Measurements from ENCODE around the gene PTPRD. TPM values are rescaled to one million over a fixed set of nuclear protein-coding genes. Genes with fewer than 3 reads are reported as not detected.

The PTPRD gene
- total RNA-seq, 1 donor from 2014 or later, result 15.6 TPM

DNA sequence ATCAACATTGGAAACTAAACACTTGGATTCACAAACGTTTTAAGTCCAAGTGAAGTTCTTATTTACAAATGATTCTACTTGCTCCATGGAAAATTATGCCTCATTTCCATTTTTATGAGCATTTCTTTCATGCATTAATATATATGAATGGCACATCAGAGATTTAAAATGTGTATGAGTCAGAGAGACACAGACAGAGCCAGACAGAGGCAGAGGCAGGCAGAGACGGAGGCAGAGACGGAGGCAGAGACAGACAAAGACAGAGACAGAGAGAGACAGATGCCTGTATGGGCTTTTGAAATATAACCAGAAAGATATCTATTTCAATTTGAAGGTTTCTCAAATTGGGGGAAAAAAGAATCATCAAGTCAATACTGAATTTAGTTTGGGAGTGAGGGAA is 649.0 kb downstream of the PTPRD start:
- TF ChIP-seq, protein P1, sequence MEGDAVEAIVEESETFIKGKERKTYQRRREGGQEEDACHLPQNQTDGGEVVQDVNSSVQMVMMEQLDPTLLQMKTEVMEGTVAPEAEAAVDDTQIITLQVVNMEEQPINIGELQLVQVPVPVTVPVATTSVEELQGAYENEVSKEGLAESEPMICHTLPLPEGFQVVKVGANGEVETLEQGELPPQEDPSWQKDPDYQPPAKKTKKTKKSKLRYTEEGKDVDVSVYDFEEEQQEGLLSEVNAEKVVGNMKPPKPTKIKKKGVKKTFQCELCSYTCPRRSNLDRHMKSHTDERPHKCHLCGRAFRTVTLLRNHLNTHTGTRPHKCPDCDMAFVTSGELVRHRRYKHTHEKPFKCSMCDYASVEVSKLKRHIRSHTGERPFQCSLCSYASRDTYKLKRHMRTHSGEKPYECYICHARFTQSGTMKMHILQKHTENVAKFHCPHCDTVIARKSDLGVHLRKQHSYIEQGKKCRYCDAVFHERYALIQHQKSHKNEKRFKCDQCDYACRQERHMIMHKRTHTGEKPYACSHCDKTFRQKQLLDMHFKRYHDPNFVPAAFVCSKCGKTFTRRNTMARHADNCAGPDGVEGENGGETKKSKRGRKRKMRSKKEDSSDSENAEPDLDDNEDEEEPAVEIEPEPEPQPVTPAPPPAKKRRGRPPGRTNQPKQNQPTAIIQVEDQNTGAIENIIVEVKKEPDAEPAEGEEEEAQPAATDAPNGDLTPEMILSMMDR (IDR thresholded peaks at IDR 0.05; ENCODE audit: borderline replicate concordance), result no peak
- no peaks in the 10 kb centered on the region for H3K9me3 ChIP-seq (replicated peaks)
- no peak overlapping the region for H3K4me3 ChIP-seq
- intact Hi-C loops (cut with micrococcal nuclease), result no loop called here
- H3K36me3 ChIP-seq, result no peaks in the 10 kb centered on the region
- H3K27me3 ChIP-seq (ENCODE audit: low read depth), result no peaks in the 10 kb centered on the region
- no peak for DNase-seq
- H3K4me1 ChIP-seq, result no peaks in the 10 kb centered on the region
- H3K27ac ChIP-seq (replicated peaks), result no peak overlapping the region

DNA sequence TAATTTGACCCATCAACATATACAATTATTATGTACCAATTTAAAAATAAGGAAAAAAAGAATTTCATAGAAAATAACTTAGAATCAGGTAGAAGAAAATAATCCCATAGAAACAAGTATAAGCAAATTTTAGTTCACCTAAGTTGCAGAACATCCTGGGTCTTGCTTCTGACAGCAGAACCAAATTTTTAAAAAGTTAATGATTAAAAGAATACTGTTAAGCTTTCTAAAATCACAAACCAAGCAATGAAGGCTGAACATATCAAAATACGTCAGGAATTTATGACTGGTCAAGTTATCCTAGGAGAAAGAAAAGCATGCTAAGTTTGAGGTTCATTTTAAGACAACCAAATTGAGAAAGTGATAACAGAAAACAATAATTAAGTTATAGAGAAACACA is 650.9 kb downstream of the PTPRD start:
- Histone ChIP-seq H3K27me3 (ENCODE audit: low read depth) (no peaks in the 10 kb centered on the region), H3K27ac (replicated peaks) (no peak overlapping the region), H3K4me3 (no peak overlapping the region), H3K36me3 (no peaks in the 10 kb centered on the region), H3K4me1 (no peaks in the 10 kb centered on the region), H3K9me3 (replicated peaks) (no peaks in the 10 kb centered on the region)
- no peak for DNase-seq
- TF ChIP-seq, protein P1 (IDR thresholded peaks at IDR 0.05; ENCODE audit: borderline replicate concordance), result no peak
- intact Hi-C loops (cut with micrococcal nuclease), result no loop called here

DNA sequence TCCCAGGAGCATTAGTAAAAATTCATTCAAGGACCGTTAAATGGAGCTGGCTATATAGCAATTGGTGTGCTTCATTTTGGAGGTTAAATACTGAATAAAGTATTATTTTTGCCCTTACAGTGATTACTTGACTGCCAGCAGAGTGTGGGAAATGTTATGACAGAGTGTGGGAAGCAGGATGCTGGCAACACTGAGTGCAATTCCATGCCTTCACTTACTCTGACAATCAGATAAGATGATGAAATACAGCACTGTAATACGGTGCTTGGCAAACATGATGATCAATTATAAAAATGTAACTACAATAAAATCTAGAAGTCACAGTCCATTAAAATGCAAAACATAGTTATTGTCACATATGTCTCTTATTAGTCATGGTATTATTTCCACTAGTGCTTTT is 651.3 kb downstream of the PTPRD start:
- TF ChIP-seq, protein P1 (IDR thresholded peaks at IDR 0.05; ENCODE audit: borderline replicate concordance), result no peak
- no peak for DNase-seq
- intact Hi-C loops (cut with micrococcal nuclease), result no loop called here
- Histone ChIP-seq H3K9me3 (replicated peaks) (no peaks in the 10 kb centered on the region), H3K4me3 (no peak overlapping the region), H3K36me3 (no peaks in the 10 kb centered on the region), H3K4me1 (no peaks in the 10 kb centered on the region), H3K27ac (replicated peaks) (no peak overlapping the region), H3K27me3 (ENCODE audit: low read depth) (no peaks in the 10 kb centered on the region)

DNA sequence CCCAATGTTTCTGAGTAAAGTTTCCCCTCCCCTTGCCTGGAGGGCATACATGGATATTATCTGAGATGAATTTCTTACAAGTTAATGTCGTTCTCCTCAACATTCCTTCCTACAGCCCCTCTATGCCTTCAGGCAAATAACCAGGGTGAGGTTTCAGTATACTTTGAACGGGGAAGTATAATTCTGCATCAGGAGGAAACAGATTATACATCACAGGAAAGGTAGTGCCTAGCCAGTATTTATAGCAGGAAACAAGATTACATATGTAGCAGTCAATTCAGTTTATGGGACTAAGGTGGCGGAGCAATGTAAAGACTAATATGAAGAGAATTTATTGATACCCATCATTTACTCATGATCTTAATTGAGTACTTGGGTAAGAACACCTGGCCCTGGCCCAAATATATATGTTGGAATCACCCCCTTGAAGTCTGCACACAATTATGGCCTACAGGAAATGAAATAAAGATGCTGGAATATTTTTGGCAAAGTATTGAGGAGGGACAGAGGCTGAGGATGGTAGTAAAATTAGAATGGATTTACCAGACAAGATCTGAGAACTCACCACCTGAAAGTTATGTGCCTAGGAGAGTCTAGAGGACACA is 661.1 kb downstream of the PTPRD start:
- no peak for DNase-seq
- peaks cover 6% of the 10 kb centered on the region for H3K4me1 ChIP-seq
- H3K27ac ChIP-seq (replicated peaks), result no peak overlapping the region
- TF ChIP-seq, protein P1 (IDR thresholded peaks at IDR 0.05; ENCODE audit: borderline replicate concordance), result no peak
- no peaks in the 10 kb centered on the region for H3K36me3 ChIP-seq
- H3K4me3 ChIP-seq, result no peak overlapping the region
- H3K9me3 ChIP-seq (replicated peaks), result no peaks in the 10 kb centered on the region
- intact Hi-C loops (cut with micrococcal nuclease), result no loop called here
- H3K27me3 ChIP-seq (ENCODE audit: low read depth), result no peaks in the 10 kb centered on the region

DNA sequence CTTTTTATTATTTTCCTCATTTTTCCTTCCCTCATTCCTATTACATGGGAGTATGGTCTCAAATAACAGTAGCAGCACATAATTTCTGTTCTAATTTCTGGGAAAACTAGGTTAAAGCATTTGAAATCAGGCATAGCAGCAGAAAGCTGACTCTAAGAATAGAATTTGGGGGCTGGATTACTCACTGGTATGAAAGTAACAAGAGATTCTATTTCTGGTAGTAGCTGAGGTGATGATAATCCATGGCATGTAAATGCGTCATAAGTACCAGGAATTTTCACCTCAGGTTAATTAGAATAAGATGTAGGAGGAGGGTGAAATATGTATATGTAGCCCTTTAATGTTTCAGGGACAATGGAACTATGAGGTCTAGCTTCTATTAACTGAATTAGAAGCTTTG is 662.0 kb downstream of the PTPRD start:
- intact Hi-C loops (cut with micrococcal nuclease), result no loop called here
- peaks cover 6% of the 10 kb centered on the region for H3K4me1 ChIP-seq
- no peaks in the 10 kb centered on the region for H3K36me3 ChIP-seq
- H3K4me3 ChIP-seq, result no peak overlapping the region
- TF ChIP-seq, protein P1 (IDR thresholded peaks at IDR 0.05; ENCODE audit: borderline replicate concordance), result no peak
- H3K27ac ChIP-seq (replicated peaks), result no peak overlapping the region
- no peaks in the 10 kb centered on the region for H3K9me3 ChIP-seq (replicated peaks)
- no peaks in the 10 kb centered on the region for H3K27me3 ChIP-seq (ENCODE audit: low read depth)
- no peak for DNase-seq
